ENCODE measurements around the gene GPRIN1. TPM values are rescaled to one million over a fixed set of nuclear protein-coding genes. Genes with fewer than 3 reads are reported as not detected.

Gene GPRIN1
- total RNA-seq, 4 donors from 2014 or later = 0.16 to 1.1 (median 0.63) TPM

- Histone ChIP-seq H3K4me1 (peaks cover 0 to 45% (median 12%) of the 10 kb centered on the region in 3 donors), H3K27ac (peak overlapping the region; percentile 21 to 85 (median 79)), H3K4me3 (peak overlapping the region; percentile 17 to 65), H3K9me3 (no peaks in the 10 kb centered on the region), H3K36me3 (no peaks in the 10 kb centered on the region), H3K27me3 (peaks cover 8% of the 10 kb centered on the region)
- no peak for ATAC-seq
- WGBS, 2 donors (ENCODE audit: low coverage in 1 of 2) = no CpG with 5 or more reads among the region's 11 CpGs
- no peak for TF ChIP-seq POLR2A (IDR thresholded peaks at IDR 0.05)
- no peak for TF ChIP-seq EP300 (IDR thresholded peaks at IDR 0.05)
- no peak for TF ChIP-seq CTCF (IDR thresholded peaks at IDR 0.05)
Measured at GRCh38 chr5:176646707-176647029, 36.7 kb upstream of the GPRIN1 start.

GRCh38 chr5:176646049-176646706 is 36.2 kb upstream of the GPRIN1 start:
- ATAC-seq = no peak
- peak overlapping the region in 1 of 2 donors; percentile 65 for H3K4me3 ChIP-seq
- WGBS, 2 donors (ENCODE audit: low coverage in 1 of 2) = 89 to 100% methylated on average over 1 to 4 of the region's 7 CpGs
- peaks cover 8% of the 10 kb centered on the region for H3K27me3 ChIP-seq
- no peaks in the 10 kb centered on the region for H3K9me3 ChIP-seq
- H3K36me3 ChIP-seq = no peaks in the 10 kb centered on the region
- no peak for TF ChIP-seq POLR2A (IDR thresholded peaks at IDR 0.05)
- no peak for TF ChIP-seq POLR2AphosphoS5 (IDR thresholded peaks at IDR 0.05)
- TF ChIP-seq CTCF (IDR thresholded peaks at IDR 0.05) = no peak
- no peak for TF ChIP-seq EP300 (IDR thresholded peaks at IDR 0.05)
- peaks cover 0 to 40% (median 12%) of the 10 kb centered on the region in 3 donors for H3K4me1 ChIP-seq
- H3K27ac ChIP-seq = peak overlapping the region; percentile 21 to 85 (median 79)

GRCh38 chr5:176644878-176645670 is 35.1 kb upstream of the GPRIN1 start:
- Histone ChIP-seq H3K27me3 (peaks cover 8% of the 10 kb centered on the region), H3K4me1 (peaks cover 0 to 33% (median 12%) of the 10 kb centered on the region in 3 donors), H3K27ac (no peak overlapping the region), H3K36me3 (no peaks in the 10 kb centered on the region), H3K9me3 (no peaks in the 10 kb centered on the region), H3K4me3 (no peak overlapping the region)
- WGBS, 2 donors (ENCODE audit: low coverage in 1 of 2) = 93% methylated on average over 12 of the region's 22 CpGs; no CpG with 5 or more reads in 1 of the 2 donors
- no peak for ATAC-seq
- TF ChIP-seq EP300 (IDR thresholded peaks at IDR 0.05) (no peak), POLR2A (IDR thresholded peaks at IDR 0.05) (no peak)

GRCh38 chr5:176644294-176644693 is 34.3 kb upstream of the GPRIN1 start:
- Histone ChIP-seq H3K9me3 (no peaks in the 10 kb centered on the region), H3K4me1 (peaks cover 0 to 29% (median 12%) of the 10 kb centered on the region in 3 donors), H3K27me3 (peaks cover 8% of the 10 kb centered on the region), H3K27ac (no peak overlapping the region), H3K4me3 (no peak overlapping the region), H3K36me3 (no peaks in the 10 kb centered on the region)
- no peak for ATAC-seq
- WGBS, 2 donors (ENCODE audit: low coverage in 1 of 2) = 70% methylated on average over 2 of the region's 9 CpGs; no CpG with 5 or more reads in 1 of the 2 donors
- TF ChIP-seq POLR2A (IDR thresholded peaks at IDR 0.05) (no peak), POLR2AphosphoS5 (IDR thresholded peaks at IDR 0.05) (no peak), CTCF (IDR thresholded peaks at IDR 0.05) (no peak), EP300 (IDR thresholded peaks at IDR 0.05) (no peak)

- WGBS, 2 donors (ENCODE audit: low coverage in 1 of 2) = 60% methylated on average over 1 of the region's 11 CpGs; no CpG with 5 or more reads in 1 of the 2 donors
- no peak for ATAC-seq
Measured at GRCh38 chr5:176643491-176644219, 33.7 kb upstream of the GPRIN1 start.

More at GRCh38 chr5:176643491-176644219, 33.7 kb upstream of the GPRIN1 start:
- peaks cover 0 to 22% (median 9%) of the 10 kb centered on the region in 3 donors for H3K4me1 ChIP-seq
- no peaks in the 10 kb centered on the region for H3K36me3 ChIP-seq
- H3K27ac ChIP-seq = no peak overlapping the region
- H3K27me3 ChIP-seq = peaks cover 8% of the 10 kb centered on the region
- TF ChIP-seq POLR2A (IDR thresholded peaks at IDR 0.05) (no peak), CTCF (IDR thresholded peaks at IDR 0.05) (no peak), EP300 (IDR thresholded peaks at IDR 0.05) (no peak), POLR2AphosphoS5 (IDR thresholded peaks at IDR 0.05) (no peak)
- no peak overlapping the region for H3K4me3 ChIP-seq
- H3K9me3 ChIP-seq = no peaks in the 10 kb centered on the region
